IPS DF 6.9 (cell line): ENCODE data around the gene COPS8.

ENCODE experiments used
- DNase-seq: peaks from one replicate; pipeline ENCODE4 v3.0.0-alpha.2; 2013; ENCODE audit warnings: low read depth, low spot score
- H3K27ac ChIP-seq: one replicate; pipeline ENCODE4 v1.5.1; 2013; ENCODE audit warnings: low read length, control low read depth
- H3K27me3 ChIP-seq: 2 replicates; pipeline ENCODE4 v1.6.1; 2013; ENCODE audit warnings: mild to moderate bottlenecking, low read length; ENCODE audit not compliant: control insufficient read depth, insufficient read depth
- H3K36me3 ChIP-seq: 2 replicates; pipeline ENCODE4 v1.6.1; 2013; ENCODE audit warnings: low read length; ENCODE audit not compliant: control insufficient read depth, insufficient read depth
- H3K4me1 ChIP-seq: 2 replicates; pipeline ENCODE4 v1.6.1; 2013; ENCODE audit warnings: low read length; ENCODE audit not compliant: control insufficient read depth, insufficient read depth
- H3K4me3 ChIP-seq: 2 replicates; pipeline ENCODE4 v1.5.1; 2013; ENCODE audit warnings: mild to moderate bottlenecking, low read length
- H3K9me3 ChIP-seq: 2 replicates; pipeline ENCODE4 v1.6.1; 2013; ENCODE audit warnings: low read length, inconsistent platforms; ENCODE audit not compliant: control insufficient read depth, insufficient read depth
- WGBS: extraction: QIAGEN DNeasy Blood & Tissue Kit; methylation state at CpG from one replicate; pipeline ENCODE4 v1.1.7; 2013; ENCODE audit warnings: mixed read lengths, missing lambda C conversion rate; ENCODE audit not compliant: insufficient read length, insufficient coverage; 5-methylcytosine and 5-hydroxymethylcytosine counted together

COPS8 gene

DNA sequence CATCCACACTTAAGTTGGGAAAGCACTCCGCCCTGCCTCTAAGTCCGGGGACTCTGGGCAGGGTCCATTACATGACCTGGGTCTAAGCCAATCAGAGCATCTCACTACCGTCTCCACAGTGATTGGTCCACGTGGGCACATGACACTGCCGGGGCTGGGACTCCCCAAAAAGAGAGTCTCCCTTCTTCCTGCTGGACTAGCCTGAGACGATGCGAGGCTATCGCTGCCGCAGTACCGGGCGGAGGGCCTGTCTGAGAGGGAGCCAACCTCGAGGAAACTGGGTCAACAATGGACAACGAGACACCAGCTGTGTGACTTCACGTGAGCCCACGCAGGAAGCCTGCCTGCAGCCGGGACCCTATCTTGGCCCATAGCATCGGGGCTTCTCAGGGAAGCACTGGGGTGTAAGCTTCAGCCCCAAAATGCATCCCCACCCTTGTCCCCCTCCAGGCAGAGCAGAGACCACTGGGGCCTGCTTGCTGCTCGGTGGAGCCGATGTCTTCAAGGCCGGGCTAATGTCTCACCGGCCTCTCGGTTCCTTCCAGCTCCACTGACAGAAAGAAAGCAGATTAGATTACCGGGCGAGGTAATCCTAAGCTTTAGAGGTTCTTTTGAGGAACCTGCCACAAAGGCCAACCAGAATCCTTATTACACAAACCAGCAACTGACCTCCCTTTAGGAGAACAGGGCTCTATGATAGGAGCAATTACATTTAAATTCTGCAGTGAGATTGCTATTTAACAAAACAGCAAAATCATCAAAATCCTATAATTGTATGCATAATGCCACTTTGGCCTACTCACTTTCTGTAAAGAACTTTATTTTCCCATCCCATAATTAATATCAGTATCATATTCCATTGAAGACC lies 21.3 kb upstream of the COPS8 start:
- no peaks in the 10 kb centered on the region for H3K27me3 ChIP-seq
- H3K36me3 ChIP-seq: no peaks in the 10 kb centered on the region
- H3K27ac ChIP-seq: no peak overlapping the region
- H3K4me3 ChIP-seq: no peak overlapping the region
- no peak for DNase-seq
- no peaks in the 10 kb centered on the region for H3K9me3 ChIP-seq
- no CpG with 5 or more reads among the region's 24 CpGs for WGBS
- H3K4me1 ChIP-seq: no peaks in the 10 kb centered on the region

DNA sequence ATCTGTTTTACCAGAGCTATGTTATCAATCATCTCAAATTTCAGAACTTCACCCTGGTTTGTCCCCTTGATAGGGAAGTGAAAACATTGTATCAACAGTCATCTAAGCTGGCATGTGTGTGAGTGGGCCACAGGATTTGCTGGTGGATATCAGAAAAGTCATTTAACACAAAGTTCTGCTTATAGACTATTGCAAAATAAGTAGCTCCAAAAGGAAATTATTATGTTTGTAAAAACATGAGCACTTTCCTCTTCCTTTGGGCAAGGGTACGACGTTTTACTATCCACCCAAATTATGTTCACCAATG lies 20.7 kb upstream of the COPS8 start:
- Histone ChIP-seq H3K36me3 (no peaks in the 10 kb centered on the region), H3K9me3 (no peaks in the 10 kb centered on the region), H3K27me3 (no peaks in the 10 kb centered on the region), H3K4me1 (no peaks in the 10 kb centered on the region), H3K27ac (no peak overlapping the region), H3K4me3 (no peak overlapping the region)
- WGBS: no CpG with 5 or more reads among the region's 2 CpGs
- no peak for DNase-seq

DNA sequence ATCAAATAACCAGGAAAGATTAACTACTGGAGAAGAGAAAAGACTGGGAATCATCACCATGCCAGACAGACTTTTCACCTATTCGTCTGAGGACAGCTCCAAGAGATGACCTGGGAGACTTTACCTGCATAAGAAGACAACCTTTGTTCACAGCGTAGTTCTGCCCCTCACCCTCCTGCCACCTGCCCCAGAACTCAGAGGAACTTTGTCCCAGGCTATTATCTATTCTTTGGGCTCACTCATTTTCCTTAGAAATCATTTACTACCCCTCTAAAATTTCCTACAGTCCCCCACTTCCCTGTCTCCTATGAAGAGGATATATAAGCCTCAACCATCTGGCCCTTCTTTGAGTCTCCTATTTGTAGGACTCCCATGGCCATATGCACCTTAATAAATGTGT lies 19.3 kb upstream of the COPS8 start:
- DNase-seq: no peak
- WGBS: no CpG with 5 or more reads among the region's 2 CpGs
- no peaks in the 10 kb centered on the region for H3K4me1 ChIP-seq
- H3K9me3 ChIP-seq: no peaks in the 10 kb centered on the region
- no peak overlapping the region for H3K4me3 ChIP-seq
- H3K27ac ChIP-seq: no peak overlapping the region
- no peaks in the 10 kb centered on the region for H3K27me3 ChIP-seq
- H3K36me3 ChIP-seq: no peaks in the 10 kb centered on the region

DNA sequence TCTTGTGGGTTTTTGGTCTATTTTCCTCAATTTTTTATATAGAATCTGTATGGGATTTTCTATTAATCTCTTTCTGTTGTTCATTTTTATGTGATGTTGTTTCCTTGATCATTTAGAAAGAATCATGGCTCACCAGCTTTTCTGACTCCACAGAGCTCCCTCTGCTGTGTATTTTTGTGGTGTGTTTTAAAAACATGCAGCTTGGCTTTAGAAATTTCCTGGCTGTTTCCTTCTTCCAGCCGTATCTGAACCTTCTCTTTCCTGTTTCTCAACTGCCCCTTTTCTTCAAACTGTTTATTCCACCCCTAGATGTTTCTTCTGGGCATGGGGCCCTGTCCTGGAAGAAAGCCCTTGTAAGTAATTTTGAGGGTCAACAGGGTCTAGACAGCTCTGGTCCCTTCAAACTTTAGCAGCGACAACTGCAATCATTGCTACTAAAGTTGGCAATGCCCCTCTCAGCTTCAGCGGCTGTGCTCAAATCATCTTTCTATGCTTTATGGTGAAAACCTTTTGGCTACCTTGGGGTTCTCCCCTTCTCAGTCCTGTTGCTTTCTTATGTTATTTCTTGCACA lies 17.6 kb upstream of the COPS8 start:
- no peaks in the 10 kb centered on the region for H3K9me3 ChIP-seq
- no peaks in the 10 kb centered on the region for H3K4me1 ChIP-seq
- no peak for DNase-seq
- H3K36me3 ChIP-seq: no peaks in the 10 kb centered on the region
- H3K27ac ChIP-seq: no peak overlapping the region
- H3K27me3 ChIP-seq: no peaks in the 10 kb centered on the region
- no peak overlapping the region for H3K4me3 ChIP-seq
- WGBS: no CpG with 5 or more reads among the region's 3 CpGs

DNA sequence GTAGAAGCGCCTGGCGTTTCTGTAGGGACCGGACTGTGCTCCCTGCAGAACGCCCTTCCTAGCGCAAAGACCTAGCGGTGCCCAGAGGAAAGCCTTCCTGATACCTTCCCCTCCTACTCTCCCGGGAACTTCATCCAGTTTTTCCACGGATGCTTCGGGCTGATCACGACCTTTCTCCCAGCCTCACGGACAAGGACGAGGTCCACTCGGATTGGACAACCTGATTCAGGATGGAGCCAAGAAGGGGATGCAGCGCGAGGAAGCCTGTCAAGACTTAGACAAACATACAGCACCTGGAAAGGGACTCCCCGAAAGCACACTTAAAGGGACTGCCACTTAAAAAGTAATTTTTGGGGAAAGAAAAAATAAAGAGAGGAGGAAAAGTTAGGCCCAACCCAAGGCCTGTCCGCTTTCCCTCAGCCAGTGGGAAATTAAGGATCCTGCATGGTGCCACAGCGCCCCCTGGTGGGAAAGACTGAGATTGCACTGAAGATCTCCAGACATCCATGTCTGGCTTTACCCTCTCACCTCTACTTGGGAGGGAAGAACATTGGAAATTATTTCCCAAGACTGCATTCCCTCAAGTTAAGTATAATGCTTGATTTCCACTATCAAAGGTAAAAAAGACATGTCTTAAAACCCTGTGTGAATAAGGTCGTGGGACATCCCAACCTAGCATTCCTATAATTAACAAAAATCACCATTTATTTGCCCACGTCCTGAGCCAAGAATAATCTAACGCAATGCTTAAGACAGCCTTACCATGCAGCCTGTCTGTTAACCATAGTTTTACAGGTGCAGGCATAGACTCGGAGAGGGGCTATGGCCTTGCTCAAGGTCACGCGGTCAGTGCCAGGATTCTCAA lies 13.4 kb upstream of the COPS8 start:
- no CpG with 5 or more reads among the region's 24 CpGs for WGBS
- DNase-seq: peak; percentile 57
- Histone ChIP-seq H3K27ac (no peak overlapping the region), H3K4me3 (no peak overlapping the region), H3K27me3 (no peaks in the 10 kb centered on the region), H3K36me3 (no peaks in the 10 kb centered on the region), H3K9me3 (no peaks in the 10 kb centered on the region), H3K4me1 (no peaks in the 10 kb centered on the region)

DNA sequence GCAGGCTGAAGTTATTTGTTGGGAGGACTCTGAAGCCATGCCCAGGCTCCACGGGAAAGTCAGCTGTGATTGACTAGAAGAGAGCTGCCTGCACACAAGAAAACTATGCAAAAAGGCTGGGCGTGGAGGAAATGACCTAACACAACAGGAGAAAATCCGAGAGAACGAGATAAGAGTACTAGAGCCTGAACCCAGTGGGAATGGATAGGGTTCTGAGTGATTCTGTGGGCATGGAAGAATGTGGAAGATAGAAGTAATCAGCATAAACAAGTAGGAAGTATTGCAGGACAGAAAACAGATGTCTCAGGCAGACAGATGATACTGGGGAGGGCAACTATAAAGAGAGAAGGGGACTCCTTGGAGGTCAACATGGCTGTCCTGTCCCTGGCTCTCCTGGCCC lies 12.1 kb upstream of the COPS8 start:
- Histone ChIP-seq H3K9me3 (no peaks in the 10 kb centered on the region), H3K4me3 (no peak overlapping the region), H3K4me1 (no peaks in the 10 kb centered on the region), H3K27me3 (no peaks in the 10 kb centered on the region), H3K27ac (no peak overlapping the region), H3K36me3 (no peaks in the 10 kb centered on the region)
- DNase-seq: no peak
- no CpG with 5 or more reads among the region's 4 CpGs for WGBS

DNA sequence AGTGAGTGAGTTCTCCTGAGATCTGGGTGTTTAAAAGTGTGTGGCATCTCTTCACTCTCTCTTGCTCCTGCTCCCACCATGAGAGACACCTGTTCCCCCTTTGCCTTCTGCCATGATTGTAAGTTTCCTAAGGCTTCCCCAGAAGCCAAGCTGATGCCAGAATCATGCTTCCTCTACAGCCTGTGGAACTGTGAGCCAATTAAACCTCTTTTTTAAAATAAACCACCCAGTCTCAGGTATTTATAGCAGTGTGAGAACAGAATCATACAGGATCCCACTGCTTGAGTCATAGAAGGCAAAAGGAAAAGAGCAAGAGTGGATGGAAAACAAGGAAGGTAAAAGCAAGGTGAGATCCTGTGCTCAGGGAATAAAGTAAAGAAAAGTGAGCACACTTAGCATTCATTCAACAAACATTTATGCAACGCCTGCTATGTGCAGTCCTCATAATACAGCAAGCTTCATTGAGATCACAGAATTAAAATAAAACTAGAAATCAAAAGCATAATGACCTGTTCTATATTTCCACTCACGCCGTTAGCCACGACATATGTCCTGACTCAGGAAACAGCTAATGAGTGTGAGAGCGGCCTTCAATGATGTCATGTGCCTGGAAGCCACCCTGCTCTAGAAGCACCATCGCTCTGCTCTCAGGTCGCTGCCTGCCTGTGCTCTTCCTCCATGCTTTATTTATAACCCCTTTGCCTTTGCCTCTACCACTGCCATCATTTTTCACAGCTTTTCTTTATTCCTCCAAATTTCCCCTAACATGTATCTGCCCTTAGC lies 11.3 kb upstream of the COPS8 start:
- Histone ChIP-seq H3K36me3 (no peaks in the 10 kb centered on the region), H3K27ac (no peak overlapping the region), H3K9me3 (no peaks in the 10 kb centered on the region), H3K27me3 (no peaks in the 10 kb centered on the region), H3K4me1 (no peaks in the 10 kb centered on the region), H3K4me3 (no peak overlapping the region)
- no CpG with 5 or more reads among the region's 7 CpGs for WGBS
- no peak for DNase-seq

DNA sequence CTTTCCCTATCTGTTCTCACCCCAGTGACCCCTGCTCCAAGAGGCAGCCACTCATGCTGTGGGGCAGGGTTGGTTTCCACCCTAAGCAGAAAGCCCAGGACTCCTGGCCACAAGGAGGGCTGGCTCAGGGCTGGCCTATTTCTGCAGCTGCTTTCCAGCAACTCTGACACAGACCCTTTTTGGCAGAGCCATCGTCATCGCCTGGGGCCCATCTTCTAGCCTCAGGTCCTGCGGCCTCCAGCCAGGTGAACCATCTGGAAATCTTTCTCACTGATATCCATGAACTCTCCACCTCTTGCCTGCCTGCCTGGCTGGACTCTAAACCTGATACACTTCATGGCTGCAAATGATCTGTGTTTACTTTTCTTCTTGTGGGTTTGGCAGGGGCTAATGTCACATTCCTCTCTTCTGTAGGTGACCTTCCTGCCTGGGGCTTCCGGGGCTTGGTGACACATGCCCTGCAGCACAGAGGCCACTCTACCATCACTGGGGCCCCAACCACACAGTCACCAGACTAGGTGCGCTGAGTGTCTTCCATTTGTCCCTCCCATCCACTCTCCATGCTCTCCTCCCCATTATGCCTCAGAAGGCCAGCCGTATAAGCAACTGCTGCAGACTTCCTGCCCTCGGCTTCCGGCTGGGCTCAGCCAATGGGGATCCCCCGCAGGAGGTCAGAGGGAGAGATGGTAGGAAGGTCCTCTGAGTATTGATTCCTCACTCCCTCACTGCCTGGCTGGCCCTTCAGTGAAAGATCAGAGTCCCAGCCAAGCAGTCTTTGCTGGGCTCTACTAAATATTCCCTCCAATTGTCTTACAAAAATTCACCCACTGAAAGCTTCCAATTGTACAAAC lies 9.7 kb upstream of the COPS8 start:
- Histone ChIP-seq H3K27ac (no peak overlapping the region), H3K27me3 (no peaks in the 10 kb centered on the region), H3K9me3 (no peaks in the 10 kb centered on the region), H3K4me1 (no peaks in the 10 kb centered on the region), H3K36me3 (no peaks in the 10 kb centered on the region), H3K4me3 (no peak overlapping the region)
- no peak for DNase-seq
- WGBS: no CpG with 5 or more reads among the region's 9 CpGs

DNA sequence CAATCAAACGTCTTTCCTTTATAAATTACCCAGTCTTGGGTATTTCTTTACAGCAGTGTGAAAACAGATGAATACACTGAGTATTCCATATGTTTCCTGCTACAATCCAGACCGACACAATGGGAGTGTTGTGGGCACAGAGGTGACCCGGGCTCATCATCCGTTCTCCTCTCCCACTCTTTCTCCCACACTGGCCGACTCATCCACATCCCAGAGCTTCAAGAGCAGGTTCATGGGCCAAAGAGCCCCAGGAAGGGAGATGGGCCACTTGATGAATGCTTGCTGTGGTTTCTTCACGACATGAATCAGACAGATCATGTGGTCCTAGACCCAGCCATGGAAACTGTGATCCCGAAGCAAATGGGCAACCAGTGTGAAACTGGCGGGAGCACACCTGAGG lies 4.1 kb upstream of the COPS8 start:
- no peaks in the 10 kb centered on the region for H3K4me1 ChIP-seq
- no CpG with 5 or more reads among the region's 8 CpGs for WGBS
- no peaks in the 10 kb centered on the region for H3K27me3 ChIP-seq
- no peaks in the 10 kb centered on the region for H3K9me3 ChIP-seq
- DNase-seq: no peak
- no peak overlapping the region for H3K4me3 ChIP-seq
- no peaks in the 10 kb centered on the region for H3K36me3 ChIP-seq
- no peak overlapping the region for H3K27ac ChIP-seq
